NCI-H226 (cell line): ENCODE data around the gene EID3.
A peak's percentile ranks its signal among the peaks of the same experiment; 100 is the strongest.
"Not testable (repeated sequence)": the region's sequence is repeated elsewhere in the genome, so short reads cannot be mapped to it uniquely, and the experiment has no call there.

Experiments
- DNase-seq: peaks from one replicate; pipeline ENCODE4 v3.0.0-alpha.2; 2015

Gene EID3

DNA sequence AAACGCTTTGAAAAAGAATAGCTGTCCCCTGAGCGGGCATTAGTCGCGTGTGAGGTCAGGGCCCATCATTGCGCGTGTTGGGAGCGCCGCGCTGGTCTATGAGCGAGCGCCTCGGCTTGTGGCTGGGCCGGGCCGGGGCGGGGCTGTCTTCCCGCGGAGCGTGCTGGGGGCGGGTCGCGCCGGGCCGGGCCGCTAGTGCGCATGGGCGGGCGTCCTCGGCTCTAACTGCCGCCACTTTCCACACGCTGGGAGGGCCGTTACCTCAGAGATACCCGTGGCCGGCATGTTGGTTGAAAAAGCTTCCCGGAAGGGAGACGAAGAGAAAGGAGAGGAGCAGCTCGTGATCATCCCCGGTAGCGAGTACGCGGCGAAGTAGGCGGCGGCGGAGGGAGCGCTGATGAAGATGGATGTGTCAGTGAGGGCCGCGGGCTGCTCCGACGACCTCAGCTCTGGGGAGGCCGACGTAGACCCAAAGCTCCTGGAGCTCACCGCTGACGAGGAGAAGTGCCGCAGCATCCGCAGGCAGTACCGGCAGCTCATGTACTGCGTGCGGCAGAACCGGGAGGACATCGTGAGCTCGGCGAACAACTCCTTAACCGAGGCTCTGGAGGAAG lies at the start of gene EID3:
EID3 (plus strand) TSS at position 202 of the 614 bp plus-strand sequence; CDS start at position 398, 196 bp downstream.
- DNase-seq = peak; percentile 59

DNA sequence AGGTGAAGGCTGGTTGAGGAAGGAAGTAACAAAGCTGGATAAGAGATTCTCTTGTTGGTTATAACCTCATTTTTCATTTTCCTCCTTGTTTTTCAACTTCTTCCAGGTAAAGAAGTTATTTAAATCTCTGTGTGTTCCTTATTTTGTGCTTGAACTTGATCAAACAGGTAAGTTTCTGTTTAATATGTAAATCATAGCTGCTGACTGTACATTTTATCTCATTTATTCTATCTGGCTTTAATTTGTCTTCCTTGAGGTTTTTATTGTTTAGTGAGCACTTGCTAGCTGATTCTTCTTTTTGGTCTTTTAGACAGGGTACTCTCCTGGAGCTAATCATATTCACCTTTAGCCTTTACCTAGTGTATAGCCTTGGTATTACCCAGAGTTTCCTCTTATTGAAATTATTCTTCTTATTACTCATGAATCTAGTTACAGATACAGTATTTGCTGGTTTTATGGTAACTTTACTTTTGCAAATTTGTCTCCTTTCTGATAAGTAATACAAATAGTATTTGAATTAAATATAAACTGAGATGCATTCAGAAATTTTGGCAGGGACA lies 45.5 kb upstream of the EID3 start:
- no peak for DNase-seq

DNA sequence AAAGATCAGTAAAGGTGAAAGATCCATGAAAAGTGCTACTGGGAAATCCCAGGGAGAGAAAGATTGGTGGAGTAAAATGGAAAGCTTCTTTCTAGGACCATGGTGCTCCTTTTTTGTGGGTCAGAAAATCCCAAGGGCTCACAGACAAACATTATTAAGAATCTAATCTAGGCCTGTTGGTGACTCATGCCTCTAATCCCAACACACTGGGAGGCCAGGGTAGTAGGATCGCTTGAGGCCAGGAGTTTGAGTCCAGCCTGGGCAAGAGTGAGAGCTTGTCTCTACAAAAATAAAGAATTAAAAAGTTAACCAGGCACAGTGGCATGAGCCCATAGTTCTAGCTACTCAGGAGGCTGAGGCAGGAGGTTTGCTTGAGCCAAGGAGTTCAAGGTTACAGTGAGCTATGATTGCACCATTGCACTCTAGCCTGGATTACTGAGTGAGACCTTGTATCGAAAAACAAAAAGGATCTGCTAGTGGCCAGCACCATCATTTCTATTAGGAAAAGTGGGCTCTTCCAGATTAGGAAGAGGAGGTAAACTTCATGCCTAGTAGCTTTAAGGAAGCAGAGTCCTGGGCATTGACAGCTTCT lies 45.0 kb upstream of the EID3 start:
- peak; percentile 17 for DNase-seq

DNA sequence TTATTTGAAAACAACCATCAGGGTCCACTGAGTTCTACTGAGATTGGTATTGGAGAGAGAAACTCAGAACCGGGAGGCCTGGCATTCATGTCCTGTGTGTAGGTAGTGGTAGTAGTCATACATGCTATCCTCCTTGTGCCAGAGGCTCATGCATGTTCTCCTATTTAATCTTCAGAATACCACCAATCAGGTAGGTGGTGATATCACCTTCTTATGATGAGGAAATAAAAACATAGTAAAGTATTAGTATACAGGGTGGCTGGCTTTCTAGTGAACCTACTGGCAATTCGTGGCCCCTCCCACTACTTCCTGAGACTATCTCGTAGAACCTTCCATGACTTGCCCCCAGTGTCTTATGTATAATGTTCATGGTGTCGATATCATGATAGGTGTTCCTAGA lies 40.5 kb upstream of the EID3 start:
- DNase-seq = no peak

DNA sequence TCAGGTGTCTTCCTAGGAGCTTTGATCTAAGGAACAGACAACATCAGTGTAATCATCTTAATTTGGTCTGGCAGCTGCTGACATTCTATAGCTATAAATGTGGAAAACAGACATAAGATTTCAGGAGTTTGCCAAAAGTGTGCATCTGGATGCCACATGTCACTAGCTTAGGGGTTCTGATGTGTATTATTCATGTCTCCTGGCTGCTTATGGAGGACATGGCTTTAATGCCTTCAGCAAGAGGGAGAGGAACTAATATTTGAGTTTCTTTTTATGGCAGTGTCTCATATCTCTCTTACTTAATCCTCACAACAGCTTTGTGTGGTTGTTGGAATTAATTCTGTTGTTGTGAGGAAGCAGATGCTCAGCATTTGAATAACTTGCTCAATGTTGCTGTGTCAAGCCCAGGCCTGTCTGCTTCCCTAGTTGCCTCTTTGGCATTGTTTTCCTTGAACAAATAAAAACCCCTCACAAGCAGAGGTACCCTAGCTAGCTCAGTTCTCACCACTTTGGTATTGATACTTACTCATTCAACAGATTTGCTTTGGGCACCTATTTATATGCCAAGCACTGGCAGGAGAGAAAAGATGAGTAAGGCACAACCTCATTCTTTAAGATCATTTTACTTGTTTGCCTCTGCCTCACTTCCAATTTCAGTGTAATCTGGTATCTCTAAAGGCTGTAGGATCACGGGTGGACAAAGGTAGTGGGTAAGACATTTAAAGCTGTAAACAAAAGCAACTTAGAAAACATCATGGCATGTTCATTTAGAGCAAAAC lies 39.8 kb upstream of the EID3 start:
- DNase-seq = no peak

DNA sequence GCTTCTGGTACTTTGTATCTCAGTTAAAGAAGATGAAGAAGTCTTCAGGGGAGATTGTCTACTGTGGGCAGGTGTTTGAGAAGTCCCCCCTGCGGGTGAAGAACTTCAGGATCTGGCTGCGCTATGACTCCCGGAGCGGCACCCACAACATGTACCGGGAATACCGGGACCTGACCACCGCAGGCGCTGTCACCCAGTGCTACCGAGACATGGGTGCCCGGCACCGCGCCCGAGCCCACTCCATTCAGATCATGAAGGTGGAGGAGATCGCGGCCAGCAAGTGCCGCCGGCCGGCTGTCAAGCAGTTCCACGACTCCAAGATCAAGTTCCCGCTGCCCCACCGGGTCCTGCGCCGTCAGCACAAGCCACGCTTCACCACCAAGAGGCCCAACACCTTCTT lies 38.1 kb upstream of the EID3 start:
- DNase-seq = not testable (repeated sequence)

DNA sequence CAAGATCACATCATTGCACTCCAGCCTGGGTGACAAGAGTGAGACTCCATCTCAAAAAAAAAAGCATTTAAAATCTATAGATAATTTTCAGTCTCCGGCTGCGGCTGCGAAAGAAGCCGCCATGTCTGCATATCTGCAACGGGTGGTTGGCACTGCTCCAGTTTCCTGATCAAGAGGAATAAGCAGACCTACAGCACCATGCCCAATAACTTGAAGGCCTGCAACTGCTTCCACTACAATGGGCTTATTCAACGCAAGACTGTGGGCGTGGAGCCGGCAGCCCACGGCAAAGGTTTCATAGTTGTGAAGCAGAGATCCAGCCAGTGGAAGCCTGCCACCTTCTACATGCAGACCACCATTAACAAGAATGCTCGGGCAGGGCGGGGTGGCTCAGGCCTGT lies 30.6 kb upstream of the EID3 start:
- no peak for DNase-seq

DNA sequence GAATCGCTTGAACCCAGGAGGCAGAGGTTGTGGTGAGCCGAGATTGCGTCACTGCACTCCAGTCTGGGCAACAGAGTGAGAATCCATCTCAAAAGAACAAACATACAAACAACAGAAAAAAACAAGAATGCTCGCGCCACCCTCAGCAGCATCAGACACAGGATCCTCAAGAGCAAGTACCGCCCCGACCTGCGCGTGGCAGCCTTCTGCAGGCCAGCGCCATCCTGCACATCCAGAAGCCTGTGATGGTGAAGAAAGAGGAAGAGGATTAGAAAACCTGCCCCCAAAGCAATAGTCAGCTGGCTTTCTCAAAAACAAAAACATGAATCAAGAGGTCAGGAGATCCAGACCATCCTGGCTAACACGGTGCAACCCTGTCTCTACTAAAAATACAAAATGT lies 30.0 kb upstream of the EID3 start:
- DNase-seq = no peak

DNA sequence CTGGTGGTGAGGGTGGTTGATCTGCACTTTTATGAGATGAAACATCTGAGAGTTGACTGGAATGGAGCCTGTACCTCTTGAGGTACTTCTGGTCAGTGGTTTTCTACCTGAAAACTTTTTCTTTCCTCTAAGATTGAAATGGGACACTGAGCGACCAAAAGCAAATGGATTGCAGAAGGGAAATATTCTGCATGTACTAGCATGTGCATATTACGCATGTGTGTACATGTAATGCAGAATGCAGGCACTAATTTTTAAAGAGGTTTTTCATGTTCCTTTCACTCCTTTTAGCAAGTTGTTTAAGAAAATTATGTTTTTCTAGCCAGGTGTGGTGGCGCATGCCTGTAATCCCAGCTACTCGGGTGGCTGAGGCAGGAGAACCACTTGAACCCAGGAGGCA lies 28.7 kb upstream of the EID3 start:
- no peak for DNase-seq

DNA sequence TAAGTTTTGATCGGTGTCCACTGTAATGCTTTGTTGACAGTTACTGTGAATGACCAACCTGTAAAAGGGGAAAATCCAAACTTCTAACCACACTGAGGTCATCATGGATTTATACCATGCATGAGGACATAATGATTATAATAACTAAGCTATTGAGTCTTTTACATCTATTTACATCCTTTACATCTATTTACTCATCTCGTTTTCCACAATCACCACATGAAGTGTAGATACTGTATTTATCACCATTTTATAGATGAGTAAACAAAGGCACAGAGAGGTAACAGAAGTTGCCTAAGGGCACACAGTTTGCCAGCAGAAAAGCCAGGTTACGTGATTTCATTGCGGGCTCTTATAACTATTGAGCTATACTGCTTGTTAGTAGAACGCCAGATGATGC lies 27.9 kb upstream of the EID3 start:
- no peak for DNase-seq

DNA sequence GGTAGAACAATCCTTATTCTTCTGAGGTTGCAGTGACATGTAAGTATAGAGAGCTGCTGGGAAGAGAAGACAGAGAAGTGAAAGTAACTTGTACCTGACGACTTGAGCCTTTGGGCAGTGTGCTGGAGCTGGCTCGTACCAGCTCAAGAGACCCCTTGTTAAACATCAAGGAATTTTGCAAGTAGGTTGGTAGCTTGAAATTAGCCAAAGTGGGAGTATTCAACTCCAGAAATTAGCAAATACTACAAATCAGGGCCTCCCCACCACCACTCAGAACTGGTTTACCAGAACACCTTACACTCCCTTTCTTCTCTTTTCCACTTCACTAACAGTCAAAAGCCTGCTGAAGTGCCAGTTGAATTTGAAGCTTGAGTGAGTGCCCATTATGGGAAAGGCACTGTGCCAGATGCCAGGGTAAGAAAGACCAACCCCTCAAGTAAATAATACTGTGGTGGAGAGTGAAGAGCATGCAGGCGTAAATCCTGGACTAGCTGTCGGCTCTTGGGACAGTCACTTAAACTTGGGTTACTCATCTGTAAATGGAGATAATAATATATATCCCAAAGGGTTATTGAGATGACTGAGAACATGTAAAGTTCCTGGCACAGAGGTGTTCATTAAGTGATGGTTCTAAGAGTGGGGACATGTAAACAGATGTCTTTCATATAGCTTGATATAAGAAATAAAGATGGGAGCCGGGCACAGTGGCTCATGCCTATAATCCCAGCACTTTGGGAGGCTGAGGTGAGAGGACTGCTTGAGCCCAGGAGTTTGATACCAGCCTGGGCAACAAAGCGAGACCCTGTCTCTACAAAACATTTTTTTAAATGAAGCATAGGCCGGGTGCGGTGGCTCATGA lies 27.0 kb upstream of the EID3 start:
- DNase-seq = no peak

DNA sequence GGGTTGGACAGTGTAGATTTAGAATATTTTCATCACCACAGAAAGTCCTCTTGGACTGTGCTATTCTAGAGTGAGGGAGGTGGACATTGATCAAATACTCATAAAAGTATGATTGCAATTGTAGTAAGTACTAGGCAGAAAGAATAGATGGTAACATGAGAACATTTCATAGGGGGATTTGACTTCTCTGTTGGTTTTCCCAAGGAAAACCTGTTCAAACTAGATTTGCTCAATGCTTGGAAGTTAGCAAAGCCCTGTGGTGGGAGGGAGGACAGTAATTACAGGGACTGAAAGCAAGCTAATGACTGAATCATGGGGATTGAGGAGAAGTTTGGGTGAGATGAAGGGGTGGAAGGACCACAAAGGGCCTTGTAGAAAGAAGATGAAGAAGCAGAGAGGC lies 24.4 kb upstream of the EID3 start:
- no peak for DNase-seq

DNA sequence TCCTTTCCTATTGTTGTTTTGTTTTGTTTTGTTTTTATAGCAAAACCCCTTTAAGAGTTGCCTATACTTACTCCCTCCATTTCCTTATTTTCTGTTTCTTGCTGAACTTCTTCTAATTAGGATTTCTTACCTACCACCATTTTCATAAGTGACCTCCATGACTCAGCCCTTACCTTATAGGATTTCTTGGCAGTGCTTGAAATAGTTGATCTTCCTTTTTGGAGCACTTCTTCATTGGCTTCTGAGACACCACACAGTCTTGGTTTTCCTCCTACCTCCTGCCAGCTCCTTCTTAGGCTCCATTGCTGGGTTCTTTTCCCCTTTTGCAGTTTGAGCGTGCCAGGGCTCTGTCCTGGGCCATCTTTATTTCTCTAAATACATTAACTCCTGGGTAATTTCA lies 23.4 kb upstream of the EID3 start:
- DNase-seq = peak; percentile 25

DNA sequence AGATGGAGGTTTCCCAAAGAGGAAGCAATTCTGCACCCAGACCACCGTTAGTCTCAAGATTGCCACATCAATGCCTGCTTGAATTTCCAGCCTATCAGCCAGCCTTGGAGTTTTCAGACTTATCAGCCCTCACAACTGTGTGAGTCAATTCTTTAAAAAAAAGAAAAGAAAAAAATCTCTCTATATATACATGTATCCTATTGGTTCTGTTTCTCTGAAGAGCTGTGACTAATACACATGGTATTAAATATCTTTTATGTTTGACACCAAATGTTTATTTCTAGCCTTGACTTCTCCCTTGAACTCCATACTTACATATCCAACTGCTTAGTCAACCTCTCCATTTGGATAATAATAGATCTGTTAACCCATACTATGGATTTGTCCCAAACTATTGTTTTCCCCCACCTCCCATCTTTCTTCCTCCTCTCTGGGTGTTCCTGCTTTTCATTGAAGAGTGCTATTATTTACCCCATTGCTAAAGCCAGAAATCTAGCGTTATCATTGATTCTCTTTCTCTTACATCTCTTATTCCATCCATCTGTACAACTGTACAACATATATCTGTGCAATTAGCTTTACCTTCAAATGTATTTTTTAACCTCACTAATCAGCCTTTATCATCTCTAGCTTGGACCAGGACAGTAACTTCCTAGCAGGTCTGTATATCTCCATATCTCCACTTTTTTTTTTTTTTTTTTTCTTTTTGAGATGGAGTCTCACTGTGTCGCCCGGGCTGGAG lies 22.7 kb upstream of the EID3 start:
- peak; percentile 92 for DNase-seq

DNA sequence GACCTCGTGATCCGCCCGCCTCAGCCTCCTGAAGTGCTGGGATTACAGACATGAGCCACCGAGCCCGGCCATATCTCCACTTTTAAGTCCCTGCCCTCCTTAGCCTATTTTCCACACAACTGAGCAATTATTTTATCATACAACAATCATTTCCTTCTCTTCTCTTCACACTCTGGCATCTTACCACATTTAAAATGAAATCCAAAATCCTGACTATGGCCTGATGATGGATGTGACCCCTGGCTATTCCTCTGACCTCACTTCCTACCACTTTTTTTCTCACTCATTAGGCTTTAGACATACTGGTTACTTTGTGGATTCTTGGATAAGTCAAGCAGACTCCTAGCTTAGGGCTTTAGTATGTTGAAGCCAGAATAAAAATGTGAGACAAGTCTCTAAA lies 21.9 kb upstream of the EID3 start:
- peak; percentile 88 for DNase-seq

DNA sequence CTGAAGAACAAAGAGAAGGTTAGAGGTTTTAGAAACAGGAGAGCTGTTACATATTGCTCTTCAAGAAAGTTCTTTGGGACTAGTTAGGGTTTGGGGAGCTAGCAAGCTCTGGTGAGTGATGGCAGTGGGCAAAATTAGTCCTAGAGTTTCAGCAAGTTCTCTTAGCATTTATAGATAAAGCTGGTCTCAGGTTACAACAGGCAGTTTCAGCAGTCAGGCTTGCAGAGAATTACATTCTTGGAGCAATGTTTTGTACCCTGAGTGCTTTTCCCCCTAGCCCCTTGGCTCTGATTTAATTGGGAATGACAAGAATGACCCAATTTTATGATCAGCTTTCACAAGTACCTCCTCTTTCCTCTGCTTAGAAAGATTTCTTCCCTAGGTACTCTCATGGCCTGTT lies 21.4 kb upstream of the EID3 start:
- peak; percentile 45 for DNase-seq

DNA sequence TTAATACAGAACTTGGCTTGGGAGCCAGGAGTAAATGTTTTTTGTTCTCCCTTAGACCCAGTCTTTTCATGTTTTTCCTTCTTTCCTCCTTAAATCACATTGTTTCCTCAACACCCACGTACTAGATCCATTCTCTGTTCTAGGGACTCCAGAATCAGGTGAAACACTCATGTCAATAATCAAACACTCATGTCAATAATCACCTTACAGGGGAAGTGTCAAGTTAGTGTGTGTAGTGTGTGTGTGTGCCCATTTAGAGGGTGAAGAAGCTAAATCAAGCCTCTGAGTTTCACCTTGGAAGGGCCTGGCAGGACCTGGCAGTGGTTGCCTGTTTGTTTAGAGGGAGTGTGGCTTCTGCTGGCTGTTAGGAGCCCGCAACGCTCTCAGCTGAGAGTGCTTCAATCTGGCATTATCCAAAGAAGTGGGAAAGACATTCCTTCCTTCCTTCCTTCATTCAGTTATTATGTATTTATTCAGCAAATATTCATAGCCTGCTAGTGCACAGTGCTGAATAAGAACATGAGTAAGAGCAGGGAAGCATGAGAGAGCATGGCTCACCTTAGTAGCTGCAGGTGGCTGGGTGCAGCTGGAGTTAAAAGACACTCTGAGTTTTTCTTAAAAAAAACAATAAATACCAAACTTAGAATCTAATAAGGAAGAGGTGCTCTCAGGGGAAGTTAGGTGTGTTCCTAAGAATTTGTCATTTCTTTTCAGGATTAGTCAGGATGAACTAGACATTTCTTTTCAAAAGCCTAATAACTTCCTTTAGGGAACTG lies 17.6 kb upstream of the EID3 start:
- DNase-seq = peak; percentile 62

DNA sequence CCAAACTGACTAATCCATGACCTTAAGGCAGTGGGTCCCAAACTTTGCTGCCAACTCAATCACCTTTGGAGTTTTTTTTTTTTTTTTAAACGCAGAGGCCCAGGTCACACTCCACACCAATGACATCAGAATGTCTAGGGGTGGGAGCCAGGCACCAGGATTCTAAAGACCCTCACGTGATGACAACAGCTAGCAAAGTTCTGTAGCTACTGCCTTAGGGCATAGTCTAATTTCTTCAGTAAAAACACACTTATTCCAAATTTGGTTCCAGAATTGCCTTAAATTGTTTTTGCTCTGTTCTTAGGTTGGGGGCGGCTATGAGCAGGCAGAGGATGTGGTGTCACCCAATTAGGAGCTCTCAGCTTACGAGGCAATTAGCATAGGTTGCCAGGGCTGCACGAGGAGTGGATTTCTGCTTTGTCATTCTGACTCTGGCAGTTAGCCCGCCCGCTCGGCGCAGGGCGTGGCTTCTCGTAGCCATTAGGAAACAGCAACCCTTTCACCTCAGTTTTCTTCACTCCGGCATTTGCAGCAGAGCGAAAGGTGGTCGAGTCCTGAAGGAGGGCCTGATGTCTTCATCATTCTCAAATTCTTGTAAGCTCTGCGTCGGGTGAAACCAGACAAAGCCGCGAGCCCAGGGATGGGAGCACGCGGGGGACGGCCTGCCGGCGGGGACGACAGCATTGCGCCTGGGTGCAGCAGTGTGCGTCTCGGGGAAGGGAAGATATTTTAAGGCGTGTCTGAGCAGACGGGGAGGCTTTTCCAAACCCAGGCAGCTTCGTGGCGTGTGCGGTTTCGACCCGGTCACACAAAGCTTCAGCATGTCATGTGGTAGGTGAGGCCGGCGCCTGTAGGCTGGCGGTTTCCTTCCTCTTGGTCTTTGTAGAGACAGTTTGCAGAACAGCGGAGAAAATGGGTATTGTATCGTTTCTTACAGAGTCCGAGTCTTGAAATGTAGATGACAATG lies 16.7 kb upstream of the EID3 start:
- DNase-seq = peak; percentile 96

DNA sequence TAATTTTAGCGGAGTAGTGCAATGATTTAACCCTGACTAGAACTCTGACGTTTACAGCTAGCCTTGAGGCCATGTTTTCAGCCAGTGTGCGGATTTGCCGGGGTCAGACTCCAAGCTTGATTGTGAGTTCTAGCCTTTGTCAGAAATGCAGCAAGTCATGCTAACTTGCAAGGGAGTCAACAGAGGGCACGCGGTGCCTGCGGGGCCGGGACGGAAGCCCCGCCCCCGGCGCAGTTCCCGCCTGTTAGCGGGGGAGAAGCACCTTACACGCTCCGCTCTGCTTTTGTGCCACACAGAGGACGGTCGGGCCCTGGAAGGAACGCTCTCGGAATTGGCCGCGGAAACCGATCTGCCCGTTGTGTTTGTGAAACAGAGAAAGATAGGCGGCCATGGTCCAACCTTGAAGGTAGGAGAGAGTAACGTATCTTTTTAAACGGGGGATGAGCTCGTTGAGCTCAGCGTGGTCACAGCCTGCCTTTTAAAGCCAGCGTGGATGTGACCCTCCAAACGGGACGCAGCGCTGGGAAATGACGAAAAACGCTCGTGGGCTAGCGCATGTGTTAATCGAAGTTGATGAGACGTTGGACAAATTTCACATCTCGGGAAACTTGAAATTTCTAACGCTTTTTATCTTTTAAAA lies 14.8 kb upstream of the EID3 start:
- peak; percentile 87 for DNase-seq

DNA sequence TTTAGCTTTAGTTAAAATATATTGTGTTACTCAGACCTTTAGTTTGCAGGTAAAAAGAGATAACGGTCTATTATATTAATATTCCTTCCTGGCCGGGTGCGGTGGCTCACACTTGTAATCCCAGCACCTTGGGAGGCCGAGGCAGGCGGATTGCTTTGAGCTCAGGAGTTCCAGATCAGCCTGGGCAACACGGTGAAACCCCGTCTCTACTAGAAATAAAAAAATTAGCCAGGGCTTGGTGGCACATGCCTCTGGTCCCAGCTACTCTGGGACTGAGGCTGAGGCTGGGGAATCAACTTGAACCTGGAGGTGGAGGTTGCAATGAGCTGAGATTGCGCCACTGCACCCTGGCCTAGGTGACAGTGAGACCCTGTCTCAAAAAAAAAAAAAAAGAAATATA lies 13.2 kb upstream of the EID3 start:
- no peak for DNase-seq
